Left renal pelvis (tissue), 4 donors: ENCODE results near the gene TCF20. TPM values are rescaled to one million over a fixed set of nuclear protein-coding genes. Genes with fewer than 3 reads are reported as not detected.

Experiments
- polyA plus RNA-seq, 4 donors: library from polyadenylated mRNA; unstranded; fragments of 120-200 nt; gene quantifications; one replicate each; pipeline ENCODE4 v1.2.1, GENCODE V29; 2013; ENCODE audit not compliant: insufficient read length in 4 of 4

TCF20 gene
- polyA plus RNA-seq, 4 donors, result 18.4 to 28.4 (median 25.4) TPM

Other genes starting within 250 kb of the TCF20 start
- 10 to 100 TPM; 27.1 to 33.2 (median 27.7) TPM for gene NAGA, start 199.8 kb downstream of the TCF20 start, polyA plus RNA-seq
- gene PHETA2, start 196.4 kb downstream of the TCF20 start, polyA plus RNA-seq, result 10 to 100 TPM; 10.3 to 31.7 (median 10.7) TPM
- 100 to 1,000 TPM in 2 of 4 donors, 10 to 100 TPM in 2; 47.7 to 124 (median 104) TPM for gene SMDT1, start 191.0 kb downstream of the TCF20 start, polyA plus RNA-seq
- gene NDUFA6, start 179.9 kb downstream of the TCF20 start, polyA plus RNA-seq, result 100 to 1,000 TPM in 2 of 4 donors, 10 to 100 TPM in 2; 74.8 to 131 (median 107) TPM
- gene CYP2D6, start 139.8 kb downstream of the TCF20 start, polyA plus RNA-seq, result 10 to 100 TPM in 1 of 4 donors, 1 to 10 TPM in 3; 1.8 to 15.9 (median 3.7) TPM
- under 1 TPM; 0.72 to 0.92 (median 0.82) TPM for gene NFAM1, start 161.8 kb upstream of the TCF20 start, polyA plus RNA-seq
- gene RRP7A, start 249.1 kb upstream of the TCF20 start, polyA plus RNA-seq, result 10 to 100 TPM; 21.8 to 34.7 (median 32.6) TPM